ENCODE measurements around the gene NSD1. TPM values are rescaled to one million over a fixed set of nuclear protein-coding genes. Genes with fewer than 3 reads are reported as not detected.

NSD1 gene
- total and polyA plus RNA-seq, 2 of the 8 experiments (the other 6 are each of a cell fraction or from before 2014, with no cell fraction given), result 22.8 to 168 TPM

DNA sequence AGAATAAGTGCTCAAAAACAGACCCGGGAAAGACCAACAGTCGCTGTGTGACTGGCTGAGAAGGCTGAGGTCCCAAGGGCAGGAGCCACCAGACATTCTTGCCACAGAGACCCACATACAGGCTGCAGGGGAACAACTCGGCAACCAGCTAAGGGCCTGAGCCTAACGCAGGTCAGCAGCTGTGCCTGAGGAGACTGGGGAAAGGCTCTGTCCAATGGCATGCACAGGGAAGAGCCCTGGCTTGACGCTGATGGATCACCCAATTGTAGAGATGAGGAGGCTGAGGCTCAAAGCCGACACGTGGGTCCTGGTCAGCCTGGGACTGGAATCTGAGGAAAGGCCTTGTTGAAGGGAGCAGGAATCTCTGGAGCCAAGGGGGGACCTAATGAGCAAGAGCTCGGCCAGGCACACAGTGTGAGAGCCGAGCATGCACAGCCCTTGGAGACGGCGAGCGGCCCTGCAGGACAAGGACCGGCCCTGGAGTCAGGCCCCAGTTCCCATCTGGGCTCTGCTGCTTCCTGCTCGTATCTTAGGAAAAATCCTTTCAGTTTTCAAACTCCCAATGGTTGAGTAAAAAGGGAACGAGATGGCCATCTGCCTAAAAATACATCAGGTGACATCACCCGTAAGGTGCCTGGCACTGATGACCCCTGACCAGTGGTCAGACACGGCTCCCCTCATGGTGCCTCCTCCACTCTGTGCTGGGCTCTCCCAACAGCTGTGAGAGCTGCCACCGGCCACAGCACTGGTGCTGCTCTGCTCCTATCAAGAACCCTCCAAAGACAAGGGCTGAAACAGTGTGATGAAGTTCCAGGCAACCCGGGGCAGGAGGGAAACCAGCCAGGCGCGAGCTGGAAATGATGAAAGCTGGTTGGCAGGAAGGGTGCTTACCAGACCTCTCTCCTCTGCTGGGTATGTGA lies 201.5 kb downstream of the NSD1 start:
- Histone ChIP-seq H3K14ac (ENCODE audit: insufficient read length) (no peak overlapping the region), H4K8ac (ENCODE audit: extremely low read depth, insufficient read depth, low read length) (no peak overlapping the region), H4K91ac (replicated peaks; ENCODE audit: insufficient read length, low read length) (no peak overlapping the region), H4K5ac (ENCODE audit: insufficient read length, low read depth, low read length) (no peak overlapping the region), H3K27ac (ENCODE audit: low read depth, low read length) (no peak overlapping the region), H3K4me2 (ENCODE audit: insufficient read depth in 1 of 2, low read depth in 2 of 2, low read length in 2 of 2) (no peak overlapping the region), H3K4me1 (replicated peaks in 1 of 4; ENCODE audit: control insufficient read depth in 3 of 4, insufficient read depth in 4 of 4, low read length in 3 of 4) (peaks cover 0 to 5% (median 3%) of the 10 kb centered on the region in 4 experiments; a peak in 4 of 7 replicates), H2BK20ac (ENCODE audit: low read length) (no peak overlapping the region), H2BK12ac (ENCODE audit: low read depth, low read length) (no peak overlapping the region), H3K79me2 (ENCODE audit: control insufficient read depth in 1 of 2, insufficient read depth in 2 of 2, low read length in 2 of 2) (peaks cover 3 to 8% of the 10 kb centered on the region in 2 experiments; a peak in 2 of 4 replicates), H4K20me1 (replicated peaks in 1 of 2; ENCODE audit: control insufficient read depth in 1 of 2, insufficient read depth in 2 of 2, low read length in 2 of 2) (peaks cover 0 to 17% of the 10 kb centered on the region in 2 experiments), H2AFZ (ENCODE audit: low read length) (no peak overlapping the region), H2BK5ac (ENCODE audit: low read depth, low read length) (no peak overlapping the region), H3K56ac (replicated peaks; ENCODE audit: insufficient read length, low read depth, low read length) (no peak overlapping the region), H3K23ac (ENCODE audit: insufficient read length) (no peak overlapping the region), H3K4ac (replicated peaks; ENCODE audit: insufficient read length, low read depth, low read length) (no peak overlapping the region), H2BK15ac (ENCODE audit: low read length) (no peak overlapping the region), H3K27me3 (replicated peaks in 1 of 4; ENCODE audit: control insufficient read depth in 3 of 4, extremely low read depth in 1 of 4, insufficient read depth in 3 of 4, low read length in 3 of 4) (no peaks in the 10 kb centered on the region), H2BK120ac (replicated peaks; ENCODE audit: low read depth, low read length) (no peak overlapping the region), H3K4me3 (ENCODE audit: extremely low read depth in 1 of 4, insufficient read depth in 2 of 4, low read depth in 3 of 4, low read length in 4 of 4) (no peak overlapping the region), H3K9me3 (ENCODE audit: insufficient read depth in 2 of 2, low read depth in 1 of 2, low read length in 1 of 2) (no peaks in the 10 kb centered on the region), H2AK5ac (ENCODE audit: low read depth, low read length) (no peak overlapping the region), H3K79me1 (ENCODE audit: low read depth, low read length) (peaks cover 9% of the 10 kb centered on the region), H3K23me2 (ENCODE audit: low read depth, low read length) (no peaks in the 10 kb centered on the region), H3K9ac (replicated peaks in 1 of 4; ENCODE audit: extremely low read depth in 1 of 4, low read depth in 3 of 4, low read length in 3 of 4) (no peak overlapping the region), H3K36me3 (ENCODE audit: control insufficient read depth in 2 of 4, insufficient read depth in 4 of 4, low read length in 3 of 4) (peaks cover 22 to 37% (median 33%) of the 10 kb centered on the region in 4 experiments), H3K18ac (ENCODE audit: extremely low read depth, low read length) (no peak overlapping the region)
- WGBS, 2 experiments (ENCODE audit: extremely low coverage in 1 of 2, insufficient coverage in 1 of 2, insufficient read length in 1 of 2, insufficient replicate concordance in 2 of 2, low coverage in 1 of 2, low lambda C conversion rate in 2 of 2, missing lambda C conversion rate in 1 of 2), result 95% methylated on average over 21 of the region's 21 CpGs; no CpG with 5 or more reads in 1 of the 2 experiments
- DNase-seq (ENCODE audit: low read depth in 1 of 2, low spot score in 2 of 2) (no peak), FAIRE-seq (no peak)
- CTCF ChIA-PET (ENCODE audit: partially characterized antibody), result interaction anchor here (1.1 to 10.3 kb wide), 11 partner anchors 9 to 112 kb away, joined by 3 to 100 read pairs (median 4); partner anchors contain the start of gene RGS14
- TF ChIP-seq, protein P1, sequence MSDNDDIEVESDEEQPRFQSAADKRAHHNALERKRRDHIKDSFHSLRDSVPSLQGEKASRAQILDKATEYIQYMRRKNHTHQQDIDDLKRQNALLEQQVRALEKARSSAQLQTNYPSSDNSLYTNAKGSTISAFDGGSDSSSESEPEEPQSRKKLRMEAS (IDR thresholded peaks at IDR 0.05), result no peak
- TF ChIP-seq SP4 (IDR thresholded peaks at IDR 0.05; ENCODE audit: low read length), result no peak
- TF ChIP-seq TAF7 (optimal IDR thresholded peaks at IDR 0.05; ENCODE audit: borderline replicate concordance, low read depth, low read length), result no peak
- TF ChIP-seq POU5F1 (IDR thresholded peaks at IDR 0.05; ENCODE audit: low read depth, low read length), result no peak
- TF ChIP-seq RAD21 (IDR thresholded peaks at IDR 0.05 in 1 of 2, conservative IDR thresholded peaks at IDR 0.05 in 1 of 2; ENCODE audit: low read depth in 2 of 2, low read length in 2 of 2), result no peak
- TF ChIP-seq CEBPB (IDR thresholded peaks at IDR 0.05; ENCODE audit: low read depth, low read length), result no peak
- no peak for TF ChIP-seq CTBP2 (IDR thresholded peaks at IDR 0.05; ENCODE audit: borderline replicate concordance, insufficient read depth, insufficient read length, low read length)
- TF ChIP-seq ASH2L (IDR thresholded peaks at IDR 0.05; ENCODE audit: low read length), result no peak
- no peak for TF ChIP-seq RBBP5 (IDR thresholded peaks at IDR 0.05; ENCODE audit: borderline replicate concordance, low read depth, low read length)
- no peak for TF ChIP-seq TAF1 (IDR thresholded peaks at IDR 0.05; ENCODE audit: low read depth, low read length)
- POLR2A ChIA-PET (ENCODE audit: partially characterized antibody), result interaction anchor here (0.6 to 2.0 kb wide), 3 partner anchors 8 to 44 kb away, joined by 3 to 6 read pairs (median 4); partner anchors contain the start of gene LMAN2
